OCI-LY7 (cell line): ENCODE measurements around the gene PIP5K1A.

Source experiments
- EZH2phosphoT487 ChIP-seq: fragments of 200-600 bp; sonication (generic); IDR thresholded peaks from 2 replicates; pipeline ENCODE4 v1.6.1; 2018; ENCODE audit warnings: low read depth, borderline replicate concordance, mild to moderate bottlenecking, mixed run types, antibody characterized with exemption, low read length, moderate library complexity, mixed read lengths
- TF ChIP-seq, protein P1 (sequence below): fragments of 200-600 bp; sonication (generic); conservative IDR thresholded peaks from 2 replicates; pipeline ENCODE4 v1.5.1; 2014; ENCODE audit warnings: mild to moderate bottlenecking, antibody characterized with exemption, low read length, moderate library complexity, mixed read lengths

DNA sequence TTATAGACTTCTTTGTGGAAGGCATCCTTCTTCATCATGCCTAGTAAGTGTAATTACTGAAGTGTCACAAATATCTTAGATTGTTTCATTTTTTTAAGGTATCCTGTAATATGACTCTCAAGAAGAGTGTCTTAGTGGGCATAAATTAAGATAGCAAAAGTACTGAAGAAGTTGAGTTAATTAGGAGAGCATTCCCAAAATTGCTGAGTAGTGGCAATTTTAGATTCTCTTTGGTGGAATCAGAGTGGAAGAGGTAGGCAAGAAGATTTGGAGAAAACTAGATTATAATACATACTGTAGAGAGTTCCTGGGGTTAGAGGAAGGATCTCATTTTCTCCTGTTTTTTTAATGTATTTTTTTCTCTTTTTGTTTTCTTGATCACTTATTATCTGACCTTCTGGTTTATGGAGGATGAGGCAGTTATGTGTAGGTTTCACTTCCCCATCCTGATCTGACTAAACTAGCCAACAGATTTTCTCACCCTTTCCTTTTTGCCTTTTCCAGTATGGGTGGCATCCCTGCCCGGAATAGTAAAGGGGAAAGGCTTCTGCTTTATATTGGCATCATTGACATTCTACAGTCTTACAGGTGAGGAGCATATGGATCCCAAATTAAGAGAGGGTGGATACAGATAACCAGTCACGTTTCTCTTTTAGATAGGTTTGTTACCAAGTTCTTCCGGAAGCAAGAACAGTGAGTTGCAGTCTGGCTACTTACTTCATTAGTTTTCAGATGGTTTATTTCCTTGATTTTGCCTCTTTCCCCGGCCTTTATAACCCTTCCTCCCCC is 39.5 kb downstream of the PIP5K1A start:
- TF ChIP-seq, protein P1, sequence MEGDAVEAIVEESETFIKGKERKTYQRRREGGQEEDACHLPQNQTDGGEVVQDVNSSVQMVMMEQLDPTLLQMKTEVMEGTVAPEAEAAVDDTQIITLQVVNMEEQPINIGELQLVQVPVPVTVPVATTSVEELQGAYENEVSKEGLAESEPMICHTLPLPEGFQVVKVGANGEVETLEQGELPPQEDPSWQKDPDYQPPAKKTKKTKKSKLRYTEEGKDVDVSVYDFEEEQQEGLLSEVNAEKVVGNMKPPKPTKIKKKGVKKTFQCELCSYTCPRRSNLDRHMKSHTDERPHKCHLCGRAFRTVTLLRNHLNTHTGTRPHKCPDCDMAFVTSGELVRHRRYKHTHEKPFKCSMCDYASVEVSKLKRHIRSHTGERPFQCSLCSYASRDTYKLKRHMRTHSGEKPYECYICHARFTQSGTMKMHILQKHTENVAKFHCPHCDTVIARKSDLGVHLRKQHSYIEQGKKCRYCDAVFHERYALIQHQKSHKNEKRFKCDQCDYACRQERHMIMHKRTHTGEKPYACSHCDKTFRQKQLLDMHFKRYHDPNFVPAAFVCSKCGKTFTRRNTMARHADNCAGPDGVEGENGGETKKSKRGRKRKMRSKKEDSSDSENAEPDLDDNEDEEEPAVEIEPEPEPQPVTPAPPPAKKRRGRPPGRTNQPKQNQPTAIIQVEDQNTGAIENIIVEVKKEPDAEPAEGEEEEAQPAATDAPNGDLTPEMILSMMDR = no peak
- TF ChIP-seq EZH2phosphoT487 = no peak
